ENCODE data around the gene SERTAD1. TPM values are rescaled to one million over a fixed set of nuclear protein-coding genes. Genes with fewer than 3 reads are reported as not detected.

Gene SERTAD1
- polyA plus RNA-seq, 1 of the 3 experiments (the other 2 are of a cell fraction), result 10.4 TPM

DNA sequence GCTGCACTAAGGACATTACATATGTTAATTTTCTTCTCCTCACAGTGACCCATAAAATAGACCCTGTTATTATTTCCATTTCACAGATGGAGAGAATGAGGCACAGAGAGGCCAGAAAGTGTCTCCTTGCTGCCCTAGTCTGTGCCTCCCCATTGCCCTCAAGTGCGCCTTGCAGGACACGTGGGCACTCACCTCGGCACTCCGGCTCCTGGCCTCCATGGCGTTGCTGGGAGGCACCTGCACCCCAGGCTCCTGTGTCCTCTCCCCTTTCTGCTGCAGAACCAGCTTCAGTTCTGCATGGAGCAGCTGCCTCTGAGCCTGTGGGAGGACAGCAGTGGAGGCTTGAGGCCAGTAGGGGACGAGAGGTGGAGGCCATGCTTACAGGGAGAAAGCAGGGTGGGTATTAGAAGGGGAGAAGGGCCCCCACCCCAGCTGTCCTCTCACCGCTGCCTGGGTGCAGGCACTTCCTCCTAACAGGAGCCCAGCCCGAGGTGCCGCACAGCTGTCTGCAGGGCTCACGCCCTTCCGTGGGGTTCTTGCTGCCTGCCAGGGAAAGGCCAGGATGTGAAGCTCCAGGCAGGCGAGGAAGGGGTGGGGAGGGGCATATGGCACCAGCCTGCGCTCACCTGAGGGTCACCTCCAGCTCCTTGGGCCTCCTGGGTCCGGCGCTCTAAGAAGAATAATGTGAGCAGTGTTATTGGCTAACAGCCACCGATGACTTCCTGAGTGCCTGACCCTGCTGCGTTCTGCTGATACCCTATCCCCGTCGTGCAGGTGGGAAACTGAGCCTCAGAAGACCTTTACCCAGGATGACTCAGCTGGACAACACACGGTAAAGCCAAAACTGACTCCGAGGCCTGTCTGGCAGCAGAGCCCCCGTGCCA lies 17.8 kb downstream of the SERTAD1 start:
- Histone ChIP-seq H3K4me2 (no peak overlapping the region), H3K27ac (ENCODE audit: low read depth in 2 of 2, low read length in 1 of 2) (no peak overlapping the region), H3K79me2 (ENCODE audit: insufficient read depth) (no peaks in the 10 kb centered on the region), H3K9ac (no peak overlapping the region), H3K4me3 (ENCODE audit: low read depth in 2 of 2, low read length in 1 of 2) (no peak overlapping the region), H3K4me1 (ENCODE audit: control insufficient read depth in 1 of 2, insufficient read depth in 2 of 2, low read depth in 1 of 2, low read length in 1 of 2) (no peaks in the 10 kb centered on the region; a peak in 1 of 4 replicates), H2AFZ (ENCODE audit: low read depth) (no peak overlapping the region), H3K9me3 (no peaks in the 10 kb centered on the region), H3K36me3 (replicated peaks in 1 of 2; ENCODE audit: control insufficient read depth in 1 of 2, insufficient read depth in 2 of 2, low read length in 1 of 2) (no peaks in the 10 kb centered on the region), H3K27me3 (ENCODE audit: insufficient read depth) (no peaks in the 10 kb centered on the region), H3F3A (replicated peaks; ENCODE audit: insufficient read depth) (peaks cover 3% of the 10 kb centered on the region), H3K9me2 (no peaks in the 10 kb centered on the region), H4K20me1 (ENCODE audit: insufficient read depth) (no peaks in the 10 kb centered on the region)
- ChIA-PET CTCF (interaction anchor here (1.8 to 3.0 kb wide), 2 partner anchors 12 to 103 kb away, joined by 4 to 27 read pairs; no protein-coding TSS in a partner anchor), POLR2A (no interaction called here)
- 70% methylated on average over 22 of the region's 22 CpGs for WGBS (ENCODE audit: low lambda C conversion rate)
- DNase-seq, result no peak
- no peak for TF ChIP-seq ELF1 (IDR thresholded peaks at IDR 0.05)
- TF ChIP-seq EZH2phosphoT487 (IDR thresholded peaks at IDR 0.05; ENCODE audit: borderline replicate concordance, low read depth), result no peak
- TF ChIP-seq TAF1 (IDR thresholded peaks at IDR 0.05; ENCODE audit: borderline replicate concordance, low read depth, low read length), result no peak
- no peak for TF ChIP-seq CHD2 (IDR thresholded peaks at IDR 0.05; ENCODE audit: low read length, partially characterized antibody)
- TF ChIP-seq FOXJ3 (CRISPR knock-in tag; IDR thresholded peaks at IDR 0.05), result no peak
- TF ChIP-seq, protein P1, sequence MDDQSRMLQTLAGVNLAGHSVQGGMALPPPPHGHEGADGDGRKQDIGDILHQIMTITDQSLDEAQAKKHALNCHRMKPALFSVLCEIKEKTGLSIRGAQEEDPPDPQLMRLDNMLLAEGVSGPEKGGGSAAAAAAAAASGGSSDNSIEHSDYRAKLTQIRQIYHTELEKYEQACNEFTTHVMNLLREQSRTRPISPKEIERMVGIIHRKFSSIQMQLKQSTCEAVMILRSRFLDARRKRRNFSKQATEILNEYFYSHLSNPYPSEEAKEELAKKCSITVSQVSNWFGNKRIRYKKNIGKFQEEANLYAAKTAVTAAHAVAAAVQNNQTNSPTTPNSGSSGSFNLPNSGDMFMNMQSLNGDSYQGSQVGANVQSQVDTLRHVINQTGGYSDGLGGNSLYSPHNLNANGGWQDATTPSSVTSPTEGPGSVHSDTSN (IDR thresholded peaks at IDR 0.05), result no peak
- no peak for TF ChIP-seq RCOR1 (IDR thresholded peaks at IDR 0.05; ENCODE audit: low read length)
- TF ChIP-seq, protein P2, sequence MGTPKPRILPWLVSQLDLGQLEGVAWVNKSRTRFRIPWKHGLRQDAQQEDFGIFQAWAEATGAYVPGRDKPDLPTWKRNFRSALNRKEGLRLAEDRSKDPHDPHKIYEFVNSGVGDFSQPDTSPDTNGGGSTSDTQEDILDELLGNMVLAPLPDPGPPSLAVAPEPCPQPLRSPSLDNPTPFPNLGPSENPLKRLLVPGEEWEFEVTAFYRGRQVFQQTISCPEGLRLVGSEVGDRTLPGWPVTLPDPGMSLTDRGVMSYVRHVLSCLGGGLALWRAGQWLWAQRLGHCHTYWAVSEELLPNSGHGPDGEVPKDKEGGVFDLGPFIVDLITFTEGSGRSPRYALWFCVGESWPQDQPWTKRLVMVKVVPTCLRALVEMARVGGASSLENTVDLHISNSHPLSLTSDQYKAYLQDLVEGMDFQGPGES (IDR thresholded peaks at IDR 0.05; ENCODE audit: low read depth, low read length), result no peak
- no peak for TF ChIP-seq FOXM1 (IDR thresholded peaks at IDR 0.05; ENCODE audit: low read depth)
- TF ChIP-seq, protein P3, sequence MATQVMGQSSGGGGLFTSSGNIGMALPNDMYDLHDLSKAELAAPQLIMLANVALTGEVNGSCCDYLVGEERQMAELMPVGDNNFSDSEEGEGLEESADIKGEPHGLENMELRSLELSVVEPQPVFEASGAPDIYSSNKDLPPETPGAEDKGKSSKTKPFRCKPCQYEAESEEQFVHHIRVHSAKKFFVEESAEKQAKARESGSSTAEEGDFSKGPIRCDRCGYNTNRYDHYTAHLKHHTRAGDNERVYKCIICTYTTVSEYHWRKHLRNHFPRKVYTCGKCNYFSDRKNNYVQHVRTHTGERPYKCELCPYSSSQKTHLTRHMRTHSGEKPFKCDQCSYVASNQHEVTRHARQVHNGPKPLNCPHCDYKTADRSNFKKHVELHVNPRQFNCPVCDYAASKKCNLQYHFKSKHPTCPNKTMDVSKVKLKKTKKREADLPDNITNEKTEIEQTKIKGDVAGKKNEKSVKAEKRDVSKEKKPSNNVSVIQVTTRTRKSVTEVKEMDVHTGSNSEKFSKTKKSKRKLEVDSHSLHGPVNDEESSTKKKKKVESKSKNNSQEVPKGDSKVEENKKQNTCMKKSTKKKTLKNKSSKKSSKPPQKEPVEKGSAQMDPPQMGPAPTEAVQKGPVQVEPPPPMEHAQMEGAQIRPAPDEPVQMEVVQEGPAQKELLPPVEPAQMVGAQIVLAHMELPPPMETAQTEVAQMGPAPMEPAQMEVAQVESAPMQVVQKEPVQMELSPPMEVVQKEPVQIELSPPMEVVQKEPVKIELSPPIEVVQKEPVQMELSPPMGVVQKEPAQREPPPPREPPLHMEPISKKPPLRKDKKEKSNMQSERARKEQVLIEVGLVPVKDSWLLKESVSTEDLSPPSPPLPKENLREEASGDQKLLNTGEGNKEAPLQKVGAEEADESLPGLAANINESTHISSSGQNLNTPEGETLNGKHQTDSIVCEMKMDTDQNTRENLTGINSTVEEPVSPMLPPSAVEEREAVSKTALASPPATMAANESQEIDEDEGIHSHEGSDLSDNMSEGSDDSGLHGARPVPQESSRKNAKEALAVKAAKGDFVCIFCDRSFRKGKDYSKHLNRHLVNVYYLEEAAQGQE (IDR thresholded peaks at IDR 0.05; ENCODE audit: low read depth, low read length), result no peak
- no peak for TF ChIP-seq NRF1 (IDR thresholded peaks at IDR 0.05; ENCODE audit: low read depth, low read length)
- no peak for TF ChIP-seq YY1 (IDR thresholded peaks at IDR 0.05; ENCODE audit: low read depth)
